EL (cell line): ENCODE results near the gene P4HTM.
"Not testable (repeated sequence)": the region's sequence is repeated elsewhere in the genome, so short reads cannot be mapped to it uniquely, and the experiment has no call there.

ENCODE experiments used
- DNase-seq: peaks from one replicate; pipeline ENCODE4 v3.0.0-alpha.2; 2016

P4HTM gene

DNA sequence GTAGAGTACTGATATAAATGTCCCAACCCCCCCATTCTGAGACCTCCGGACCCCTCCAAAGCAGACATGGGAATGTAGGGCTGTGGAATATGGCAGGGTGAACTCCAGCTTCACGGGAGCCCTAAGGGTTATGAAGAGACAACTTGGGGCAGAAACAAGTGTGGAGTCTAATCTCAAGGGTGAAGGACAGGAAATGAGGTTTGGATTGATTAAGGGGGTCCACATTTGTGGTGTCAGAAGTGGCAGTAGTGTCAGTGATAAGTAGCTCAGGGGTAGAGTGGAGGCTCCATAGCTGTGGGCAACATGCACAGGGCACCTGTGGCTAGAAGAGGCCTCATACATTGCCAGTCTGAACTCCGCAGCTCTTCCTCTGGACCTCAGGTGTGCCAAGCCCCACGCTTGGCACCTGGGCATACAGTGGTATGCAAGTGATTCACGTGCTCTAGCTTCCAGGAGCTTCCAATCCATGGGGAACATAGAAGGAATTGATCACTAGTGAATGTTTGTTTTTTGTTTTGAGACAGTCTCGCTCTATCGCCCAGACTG is 4.1 kb upstream of the P4HTM start:
- no peak for DNase-seq

DNA sequence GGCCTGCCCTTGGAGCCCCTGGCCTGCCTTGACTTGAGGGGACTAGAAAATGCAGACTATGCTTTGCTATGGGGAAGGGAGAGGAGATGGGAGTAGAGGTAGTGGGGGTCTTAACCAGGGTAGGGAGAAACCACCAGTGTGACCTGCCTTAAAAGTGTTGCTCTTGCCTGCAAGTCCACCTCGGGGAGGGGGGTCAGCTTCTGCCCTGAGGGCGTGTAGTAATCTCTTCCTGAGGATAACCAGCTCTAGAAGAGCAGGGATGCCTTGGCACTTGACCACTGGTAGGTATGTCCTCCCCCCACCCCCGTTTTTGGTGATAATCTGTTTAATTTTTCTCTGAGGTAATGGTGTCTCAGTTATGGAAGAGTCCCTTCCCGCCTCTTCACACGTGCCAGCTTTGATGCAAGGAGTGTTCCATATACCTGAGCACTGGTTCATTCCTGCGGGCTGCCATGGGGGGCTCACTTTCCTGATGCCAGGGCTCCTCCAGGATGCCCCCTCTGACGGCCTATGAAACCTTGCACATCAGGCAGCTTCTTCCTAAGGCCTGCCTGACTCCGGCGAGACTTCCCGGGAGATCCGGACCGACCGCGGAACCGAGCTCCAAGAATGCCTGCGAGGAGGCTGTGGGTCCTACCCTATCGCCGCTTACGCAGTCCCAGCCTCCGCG is 780 bp upstream of the P4HTM start:
- no peak for DNase-seq

DNA sequence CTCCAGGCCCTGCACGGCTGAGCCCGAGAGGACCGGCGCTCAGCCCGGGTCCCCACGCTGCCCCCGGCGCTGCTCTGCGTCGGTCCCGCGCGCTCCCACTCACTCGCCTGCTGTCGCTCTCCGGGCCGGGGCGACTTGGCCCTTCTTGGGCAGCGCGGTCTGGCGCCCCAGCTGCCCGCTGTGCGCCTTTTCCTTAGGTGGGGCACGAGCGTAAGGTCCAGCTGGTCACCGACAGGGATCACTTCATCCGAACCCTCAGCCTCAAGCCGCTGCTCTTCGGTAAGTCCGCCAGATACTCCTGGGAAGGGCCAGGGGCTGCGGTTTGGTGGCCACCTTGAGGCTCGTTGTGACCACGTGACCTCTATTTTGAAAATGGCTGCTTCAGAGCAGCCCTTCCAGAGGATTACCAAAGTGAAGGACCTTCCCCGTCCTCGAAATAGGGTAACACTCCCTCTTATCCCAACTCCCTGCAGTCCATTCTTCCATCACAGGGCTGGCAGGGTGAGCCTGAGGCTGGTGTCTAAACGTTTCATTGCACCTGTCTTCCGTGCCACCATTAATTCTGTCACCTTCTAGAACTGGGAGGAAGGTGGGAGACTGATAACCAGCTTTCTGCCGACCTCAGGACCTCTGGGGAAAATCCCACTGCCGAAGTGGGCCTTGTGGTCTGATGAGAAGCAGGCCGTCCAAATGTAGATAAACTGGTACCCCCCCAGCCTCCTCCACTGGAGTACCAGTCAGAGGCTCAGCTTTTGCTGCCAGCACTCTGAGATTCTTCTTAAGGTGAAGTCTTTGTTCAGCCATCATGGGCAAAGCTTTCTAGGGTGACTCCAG is 812 bp downstream of the P4HTM start:
- DNase-seq = peak; percentile 35

DNA sequence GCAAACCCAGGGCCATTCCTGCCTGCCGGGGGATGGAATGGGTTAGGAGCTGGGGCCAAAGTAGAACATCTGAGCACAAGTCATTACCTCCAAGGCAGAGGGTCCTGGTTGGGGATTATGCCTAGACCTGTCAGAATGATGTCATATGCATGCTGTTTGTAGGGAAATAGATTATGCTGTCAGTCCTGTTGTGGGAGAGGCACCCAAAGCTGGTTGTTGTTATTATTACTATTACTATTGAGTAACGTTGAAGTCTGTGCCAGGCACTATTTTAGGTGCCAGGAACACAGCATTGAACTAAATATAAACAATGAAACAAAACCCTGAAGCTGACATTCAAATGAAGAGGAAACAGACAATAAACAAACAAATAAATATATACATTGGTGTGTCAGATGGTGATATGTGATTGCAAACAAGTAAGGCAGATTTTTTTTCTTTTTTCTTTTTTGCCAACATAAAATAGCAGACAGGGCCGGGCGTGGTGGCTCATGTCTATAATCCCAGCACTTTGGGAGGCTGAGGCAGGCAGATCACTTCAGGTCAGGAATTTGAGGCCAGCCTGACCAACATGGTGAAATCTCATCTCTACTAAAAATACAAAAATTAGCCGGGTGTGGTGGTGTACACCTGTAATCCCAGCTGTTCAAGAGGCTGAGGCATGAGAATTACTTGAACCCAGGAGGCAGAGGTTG is 2.0 kb downstream of the P4HTM start:
- DNase-seq = no peak

DNA sequence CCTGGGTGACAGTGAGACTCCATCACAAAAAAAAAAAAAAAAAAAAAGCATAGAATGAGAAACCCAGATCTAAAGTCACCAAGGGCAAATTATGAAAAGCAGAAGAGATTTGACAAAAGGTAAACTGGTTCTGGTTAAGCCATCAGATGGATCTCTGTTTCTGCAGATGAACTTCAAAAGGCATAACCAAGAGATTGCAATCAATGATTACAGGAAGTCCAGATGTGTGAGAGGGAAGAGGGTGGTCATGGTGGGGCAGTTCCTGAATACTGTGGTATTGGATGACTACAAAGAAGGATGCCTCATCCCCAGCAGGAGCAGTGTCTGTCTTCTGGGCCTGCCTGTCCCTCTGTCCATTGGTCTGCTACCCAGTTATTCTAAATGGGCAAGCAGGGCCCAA is 3.8 kb downstream of the P4HTM start:
- DNase-seq = no peak

DNA sequence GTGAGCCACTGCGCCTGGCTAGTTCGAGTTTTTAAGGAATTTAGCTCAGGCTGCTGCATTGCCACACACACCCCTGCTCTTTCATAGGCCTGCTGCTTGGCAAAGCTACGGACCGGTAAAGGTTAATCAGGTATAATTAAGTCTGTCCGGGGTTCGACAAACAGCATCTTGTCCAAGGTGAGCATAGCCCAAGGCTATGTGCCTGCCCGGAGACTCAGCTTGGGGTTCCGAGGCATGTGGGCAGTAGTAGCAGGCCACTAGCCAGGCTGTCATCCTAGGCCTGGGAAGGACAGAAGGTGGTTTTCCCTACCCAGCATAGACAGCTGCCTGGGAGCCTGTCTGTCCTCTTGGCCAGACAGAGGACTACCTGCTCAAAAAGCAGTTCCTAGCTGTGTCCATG is 6.6 kb downstream of the P4HTM start:
- no peak for DNase-seq

DNA sequence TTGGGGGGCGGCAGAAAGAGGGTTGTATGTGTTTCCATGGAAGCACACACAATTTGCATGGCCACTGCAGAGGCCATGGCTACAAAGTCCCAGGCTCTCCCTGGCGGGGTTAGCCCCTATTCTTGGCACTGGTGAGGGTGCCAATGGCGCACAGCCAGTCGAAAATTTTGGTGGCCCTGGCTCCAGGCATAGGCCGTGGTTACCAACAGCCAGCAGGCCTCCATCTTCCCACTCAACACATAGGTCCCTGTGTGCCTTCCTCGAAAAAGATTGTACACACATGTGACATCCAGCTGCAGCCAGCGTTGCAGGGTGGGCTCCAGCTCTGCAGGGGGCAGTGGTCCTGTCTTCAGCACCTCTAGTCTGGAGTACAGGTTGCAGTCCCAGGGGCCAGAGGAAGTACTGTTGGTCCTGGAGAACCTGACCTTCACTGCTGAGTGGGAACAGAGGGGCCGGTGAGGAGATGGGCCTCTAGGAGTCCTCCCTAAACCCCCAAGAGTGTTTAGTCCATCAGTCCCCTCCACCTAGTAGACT is 7.1 kb downstream of the P4HTM start:
- DNase-seq = no peak

DNA sequence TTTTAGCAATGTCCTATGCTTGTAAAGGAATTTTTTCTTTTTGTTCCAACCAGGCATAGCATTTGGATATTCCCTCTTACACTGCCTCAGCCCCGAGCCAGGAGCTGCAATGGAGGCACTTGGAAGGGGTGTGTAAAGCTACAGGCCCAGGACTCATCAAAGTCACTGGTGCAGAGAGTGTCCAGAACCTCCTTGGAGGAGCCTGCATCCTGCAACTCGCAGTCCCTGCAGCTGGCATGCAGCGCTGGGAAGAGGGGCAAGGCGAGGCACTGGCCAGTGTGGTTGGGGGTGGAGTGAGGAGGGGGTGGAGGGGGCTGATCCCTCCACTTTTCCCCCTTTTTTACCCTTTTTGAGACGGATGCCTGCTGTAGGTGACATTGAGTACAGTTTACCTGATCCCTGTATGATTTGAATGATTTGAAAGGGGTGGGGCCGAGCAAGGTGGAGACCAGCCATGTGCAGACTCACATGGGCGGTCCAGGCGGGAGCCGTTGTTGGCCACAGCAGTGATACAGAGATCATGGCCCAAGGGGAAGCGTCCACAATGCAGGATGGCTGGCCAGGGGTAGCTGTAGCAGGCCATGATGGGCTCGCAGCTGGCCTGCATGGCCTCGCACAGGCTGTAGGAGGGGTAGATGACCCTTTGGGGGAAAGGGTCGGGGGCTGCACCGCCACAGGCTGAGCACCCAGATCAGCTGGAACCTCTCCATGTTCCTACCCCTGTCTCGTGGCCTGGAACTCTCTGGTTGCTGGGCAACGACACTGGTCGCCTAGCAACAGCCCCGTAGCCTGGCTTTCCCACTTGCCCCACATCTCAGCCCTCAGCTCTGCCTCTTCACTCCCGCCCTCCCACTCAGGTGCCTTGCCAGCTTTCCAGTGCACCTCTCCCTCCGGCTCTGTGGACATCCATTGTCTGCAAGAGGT is 7.9 kb downstream of the P4HTM start:
- DNase-seq = no peak

DNA sequence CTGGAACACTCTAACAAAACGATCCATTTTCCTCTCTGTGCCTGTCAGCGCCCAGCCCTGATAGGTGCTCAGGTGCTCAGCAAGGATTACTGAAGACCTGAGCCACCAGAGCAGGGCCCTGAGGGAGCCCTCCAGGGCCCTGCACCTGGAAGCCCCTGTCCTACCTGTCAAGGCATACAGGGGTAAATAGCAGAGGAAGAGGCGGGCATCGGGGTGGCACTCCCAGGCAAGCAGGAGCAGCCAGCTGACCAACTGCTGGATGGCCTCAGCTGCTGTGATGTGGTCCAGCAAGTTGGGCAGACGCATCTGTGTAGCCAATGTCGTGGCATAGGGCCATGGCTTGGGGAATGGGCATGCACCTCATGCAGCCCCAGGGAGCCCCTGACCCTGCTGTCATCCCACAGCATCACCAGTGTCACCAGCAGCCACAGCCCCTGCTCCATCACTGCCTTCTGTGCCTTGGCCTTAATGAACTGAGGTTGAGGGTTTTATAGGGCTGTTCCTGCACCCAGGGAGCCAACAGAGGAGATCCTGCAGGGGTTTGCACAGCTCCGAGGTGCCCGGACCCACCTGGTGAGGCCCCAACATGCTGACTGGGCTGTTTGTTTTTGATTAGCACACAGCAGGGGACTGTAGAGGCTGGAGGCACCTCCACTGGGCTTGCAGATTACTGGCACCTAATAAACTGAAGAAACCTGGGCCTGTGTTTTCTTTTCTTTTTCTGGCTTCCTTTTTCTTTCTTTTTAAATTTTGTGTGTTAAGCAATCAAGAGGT is 9.2 kb downstream of the P4HTM start:
- no peak for DNase-seq

DNA sequence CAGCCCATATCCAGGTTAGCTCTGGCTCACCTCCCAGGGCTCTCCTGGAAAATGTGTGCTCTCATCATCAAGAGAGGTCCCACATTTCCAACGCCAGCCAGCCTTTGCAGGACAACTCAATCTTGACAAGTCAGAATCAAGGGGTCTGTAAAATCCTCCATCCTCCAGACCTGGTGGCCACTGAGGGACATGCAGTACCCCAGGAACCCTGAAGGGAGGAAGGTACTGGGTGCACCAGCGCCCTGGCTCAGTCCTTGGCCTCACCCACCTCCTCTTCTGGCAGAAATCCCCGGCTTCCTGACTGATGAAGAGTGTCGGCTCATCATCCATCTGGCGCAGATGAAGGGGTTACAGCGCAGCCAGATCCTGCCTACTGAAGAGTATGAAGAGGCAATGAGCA is 11.1 kb downstream of the P4HTM start:
- DNase-seq = no peak

DNA sequence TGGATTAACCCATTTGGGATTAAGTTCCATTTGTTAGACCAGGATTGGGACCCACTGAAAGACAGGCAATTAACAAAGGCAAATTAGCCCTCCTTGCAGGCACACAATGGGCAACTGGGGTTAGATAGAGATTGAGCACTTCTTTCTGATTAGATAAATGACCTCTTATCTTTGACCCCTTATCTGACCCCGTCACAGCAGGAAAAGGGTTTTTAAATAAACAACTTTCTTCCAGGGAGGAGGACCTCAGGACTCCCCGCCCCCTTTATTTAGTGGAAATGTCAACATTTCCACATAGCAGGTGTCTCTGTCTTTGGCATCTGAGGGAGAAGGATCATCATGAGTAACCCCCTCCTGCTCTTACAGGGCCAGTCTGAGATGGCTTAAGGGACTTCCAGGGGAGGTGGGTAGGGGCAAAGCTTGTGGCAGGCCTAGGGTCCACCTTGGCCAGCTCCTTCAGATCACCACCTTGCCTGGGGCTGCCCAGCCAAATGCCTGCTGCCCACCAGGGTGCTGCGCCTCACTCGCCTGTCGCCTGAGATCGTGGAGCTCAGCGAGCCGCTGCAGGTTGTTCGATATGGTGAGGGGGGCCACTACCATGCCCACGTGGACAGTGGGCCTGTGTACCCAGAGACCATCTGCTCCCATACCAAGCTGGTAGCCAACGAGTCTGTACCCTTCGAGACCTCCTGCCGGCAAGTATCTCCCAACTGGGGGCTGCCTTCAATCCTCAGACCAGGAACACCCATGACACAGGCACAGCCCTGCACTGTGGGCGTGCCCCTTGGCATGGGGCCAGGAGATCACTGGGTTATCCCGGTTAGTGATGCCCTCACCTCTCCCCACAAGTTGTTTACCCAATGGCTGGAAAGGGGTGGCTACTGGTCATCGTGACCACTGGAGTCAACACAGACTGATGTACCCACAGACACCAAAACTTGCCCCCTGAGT is 14.6 kb downstream of the P4HTM start:
- DNase-seq = no peak

DNA sequence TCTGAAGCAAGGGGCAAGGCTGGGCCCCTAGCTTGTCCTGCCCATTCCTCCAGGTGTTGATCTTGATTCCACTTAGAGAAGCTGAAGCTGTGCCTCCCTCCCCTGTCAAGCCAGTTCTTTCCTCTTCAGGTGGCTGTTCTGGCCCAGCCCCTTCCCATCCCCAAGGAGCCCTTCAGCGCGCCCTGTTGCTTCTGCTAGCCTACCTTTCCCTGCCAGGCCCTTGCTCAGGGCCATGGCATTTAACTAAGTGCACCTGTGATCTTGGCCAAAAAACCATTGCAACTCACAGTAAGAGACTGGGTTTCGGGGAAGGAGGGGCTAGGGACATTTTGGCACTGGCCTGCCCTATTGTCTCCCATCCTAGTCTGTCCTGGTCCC is 15.3 kb downstream of the P4HTM start:
- no peak for DNase-seq

DNA sequence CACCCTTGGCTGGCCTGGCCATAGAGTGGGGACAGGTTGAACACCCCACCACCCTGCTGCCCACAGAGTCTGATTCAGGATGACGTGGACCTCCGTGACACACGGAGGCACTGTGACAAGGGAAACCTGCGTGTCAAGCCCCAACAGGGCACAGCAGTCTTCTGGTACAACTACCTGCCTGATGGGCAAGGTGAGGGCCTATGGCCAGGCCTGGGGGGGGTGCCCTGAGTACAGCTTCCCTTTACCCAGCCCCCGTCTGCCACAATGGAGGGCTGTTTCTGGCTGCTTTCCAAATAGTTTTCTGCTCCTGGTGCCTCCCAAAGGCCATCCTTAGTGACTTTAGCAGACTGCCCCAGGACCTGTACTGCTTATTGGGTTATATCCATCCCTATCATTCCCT is 16.0 kb downstream of the P4HTM start:
- DNase-seq = no peak

DNA sequence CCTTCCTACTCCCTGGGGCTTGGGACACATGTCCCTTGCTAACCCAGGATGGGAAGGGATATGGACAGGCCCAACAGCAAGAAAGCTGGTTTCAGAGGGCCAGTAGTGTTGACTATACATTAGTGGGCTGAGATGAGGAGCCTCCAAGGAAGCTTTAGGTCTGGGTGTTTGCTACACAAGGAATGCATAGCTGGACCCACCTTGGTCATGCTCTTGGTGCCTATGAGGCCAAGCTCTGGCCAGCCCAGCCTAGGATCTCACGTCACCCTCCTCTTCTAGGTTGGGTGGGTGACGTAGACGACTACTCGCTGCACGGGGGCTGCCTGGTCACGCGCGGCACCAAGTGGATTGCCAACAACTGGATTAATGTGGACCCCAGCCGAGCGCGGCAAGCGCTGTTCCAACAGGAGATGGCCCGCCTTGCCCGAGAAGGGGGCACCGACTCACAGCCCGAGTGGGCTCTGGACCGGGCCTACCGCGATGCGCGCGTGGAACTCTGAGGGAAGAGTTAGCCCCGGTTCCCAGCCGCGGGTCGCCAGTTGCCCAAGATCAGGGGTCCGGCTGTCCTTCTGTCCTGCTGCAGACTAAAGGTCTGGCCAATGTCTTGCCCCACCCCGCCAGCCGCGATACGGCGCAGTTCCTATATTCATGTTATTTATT is 16.5 kb downstream of the P4HTM start:
- peak; percentile 43 for DNase-seq

DNA sequence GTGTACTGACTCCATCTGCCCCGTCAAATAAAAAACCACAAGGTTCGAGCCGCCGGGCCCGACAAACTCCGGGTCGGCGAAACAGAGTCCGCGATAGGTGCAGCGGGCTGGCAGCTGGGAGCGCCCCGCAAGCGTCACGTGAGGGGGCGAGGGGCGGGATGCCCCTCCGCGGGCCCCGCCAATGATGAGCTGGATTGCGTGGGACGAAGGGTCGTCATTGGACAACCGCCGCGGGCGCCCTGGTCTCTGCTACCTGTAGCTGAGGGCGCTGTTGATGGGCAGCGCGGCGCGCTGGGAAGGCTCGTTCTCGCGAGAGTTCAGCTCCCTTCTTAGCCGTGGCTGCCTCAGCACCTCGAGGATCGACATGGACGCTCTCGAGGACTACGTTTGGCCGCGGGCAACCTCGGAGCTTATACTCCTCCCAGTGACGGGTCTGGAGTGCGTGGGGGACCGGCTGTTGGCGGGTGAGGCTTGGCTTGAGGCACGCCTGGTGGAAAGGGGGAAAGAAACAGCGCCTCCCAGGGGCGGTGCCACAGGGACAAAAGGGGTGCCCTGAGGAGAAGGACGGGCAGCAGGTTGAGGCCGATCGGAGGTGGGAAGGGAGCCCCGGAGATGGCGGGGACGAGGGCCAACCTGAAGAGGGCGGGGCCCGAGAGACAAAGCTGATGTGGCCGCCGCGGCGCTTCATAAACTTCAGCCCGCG is 17.2 kb downstream of the P4HTM start, which contains the start of gene WDR6:
TSS of gene WDR6 (plus strand) at position 324 of the 703 bp plus-strand sequence. CDS start at position 365, 41 bp downstream.
- peak; percentile 99 for DNase-seq

DNA sequence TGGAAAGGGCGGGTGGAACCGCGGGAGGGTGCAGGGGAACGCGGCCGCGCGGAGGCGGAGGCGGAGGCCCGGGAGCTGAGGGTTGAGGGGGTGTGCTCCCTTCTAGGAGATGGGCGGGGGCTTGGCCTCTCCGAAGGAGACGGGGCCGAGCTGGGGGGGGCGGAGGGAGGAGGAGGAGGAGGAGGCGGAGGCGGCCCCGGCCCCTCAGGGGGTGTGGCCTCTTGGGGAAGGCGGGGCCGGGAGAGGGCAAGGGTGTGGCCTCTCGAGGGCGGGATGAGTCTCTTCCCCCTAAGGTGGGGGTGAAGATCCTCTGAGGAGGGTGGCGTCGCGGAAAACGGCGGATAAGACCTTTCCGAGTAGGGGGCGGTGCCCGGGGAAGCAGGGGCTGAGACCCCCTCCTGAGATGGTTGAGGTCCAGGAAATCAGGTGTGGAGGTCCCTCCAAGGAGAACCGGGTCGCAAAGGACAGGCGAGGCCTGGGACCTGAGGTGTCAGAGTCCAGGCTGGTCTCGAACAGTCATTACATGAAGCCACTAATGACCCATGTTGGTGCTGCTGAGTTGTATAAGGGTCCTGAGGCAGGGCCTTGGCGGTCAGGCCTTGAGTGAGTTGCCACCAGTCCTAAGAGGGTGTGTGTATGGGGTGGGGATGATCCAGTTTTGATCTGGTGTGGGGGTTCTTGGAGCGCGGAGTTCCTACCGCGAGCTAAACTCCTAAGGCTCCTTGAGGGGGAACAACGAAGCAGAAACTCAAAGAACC is 17.9 kb downstream of the P4HTM start:
- peak; percentile 94 for DNase-seq

DNA sequence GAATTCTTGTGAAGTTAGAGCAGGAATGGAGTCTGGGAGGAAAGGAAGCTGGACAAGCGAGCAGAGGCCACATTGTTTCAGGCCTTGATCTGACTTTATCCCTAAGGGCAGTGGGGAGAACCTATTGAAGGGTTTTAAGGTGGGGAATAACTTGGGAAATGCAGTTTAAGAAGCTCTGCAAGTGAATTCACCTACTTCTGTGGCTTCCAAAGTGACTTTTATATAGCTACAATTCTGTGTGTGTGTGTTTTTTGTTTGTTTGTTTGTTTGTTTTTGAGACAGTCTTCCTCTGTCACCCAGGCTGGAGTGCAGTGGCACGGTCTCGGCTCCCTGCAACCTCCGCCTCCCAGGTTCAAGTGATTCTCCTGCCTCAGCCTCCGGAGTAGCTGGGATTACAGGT is 18.6 kb downstream of the P4HTM start:
- DNase-seq = not testable (repeated sequence)

DNA sequence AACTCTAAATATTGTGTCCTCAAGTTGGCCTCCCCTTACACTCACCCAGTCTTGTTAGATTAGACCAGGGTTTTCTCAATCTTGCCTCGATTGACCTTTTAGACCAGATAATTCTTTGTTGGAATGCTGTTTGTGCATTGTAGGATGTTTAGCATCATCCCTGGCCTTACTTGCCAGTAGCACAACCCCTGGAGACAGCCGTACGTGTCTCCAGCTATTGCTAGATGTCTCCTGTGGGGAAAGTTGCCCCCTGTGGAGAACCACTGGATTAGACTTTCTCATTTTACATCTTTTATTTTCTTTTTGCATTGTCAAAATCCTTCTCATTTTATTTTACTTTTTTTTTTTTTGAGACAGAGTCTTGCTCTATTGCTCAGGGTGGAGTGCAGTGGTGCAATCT is 19.4 kb downstream of the P4HTM start:
- DNase-seq = no peak
